ENCODE measurements around the gene PRKAR2B. TPM values are rescaled to one million over a fixed set of nuclear protein-coding genes. Genes with fewer than 3 reads are reported as not detected.

PRKAR2B gene
- total RNA-seq, 6 experiments from 2014 or later: 3.6 to 9.7 (median 8.7) TPM

GRCh38 chr7:107180378-107180777 is 135.9 kb downstream of the PRKAR2B start:
- TF ChIP-seq CTCF (IDR thresholded peaks at IDR 0.05): no peak
- H3K36me3 Mint-ChIP-seq (ENCODE audit: low read depth): peaks cover 17% of the 10 kb centered on the region
- H3K27me3 Mint-ChIP-seq (ENCODE audit: insufficient read depth): no peaks in the 10 kb centered on the region
- H3K4me3 Mint-ChIP-seq: no peak overlapping the region
- no peaks in the 10 kb centered on the region for H3K9me3 Mint-ChIP-seq
- peaks cover 24% of the 10 kb centered on the region for H3K4me1 Mint-ChIP-seq (ENCODE audit: low read depth)
- peak overlapping the region; percentile 34; the same call in 1 of the 2 replicates for H3K27ac Mint-ChIP-seq
- DNase-seq: peak; percentile 34

DNA sequence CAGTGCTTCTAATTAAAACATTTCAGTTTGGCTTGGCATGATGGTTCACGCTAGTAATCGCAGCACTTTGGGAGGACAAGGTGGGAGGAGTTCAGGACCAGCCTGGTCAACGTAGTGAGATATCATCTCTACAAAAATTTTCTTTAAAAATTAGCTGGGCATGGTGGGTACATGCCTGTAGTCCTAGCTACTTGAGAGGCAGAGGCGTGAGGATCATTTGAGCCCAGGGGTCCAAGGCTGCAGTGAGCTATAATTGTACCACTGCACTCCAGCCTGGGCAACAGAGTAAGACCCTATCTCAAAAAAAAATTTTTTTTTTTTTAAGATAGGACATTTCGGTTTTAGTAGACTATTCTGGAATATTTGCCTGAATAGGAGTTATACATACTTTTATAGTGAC is 136.7 kb downstream of the PRKAR2B start:
- Mint-ChIP-seq H3K36me3 (ENCODE audit: low read depth) (peaks cover 18% of the 10 kb centered on the region), H3K9me3 (no peaks in the 10 kb centered on the region), H3K4me3 (no peak overlapping the region), H3K27me3 (ENCODE audit: insufficient read depth) (no peaks in the 10 kb centered on the region), H3K27ac (no peak overlapping the region), H3K4me1 (ENCODE audit: low read depth) (peaks cover 32% of the 10 kb centered on the region)
- no peak for TF ChIP-seq CTCF (IDR thresholded peaks at IDR 0.05)
- no peak for DNase-seq

- no peak for DNase-seq
- Mint-ChIP-seq H3K36me3 (ENCODE audit: low read depth) (peaks cover 44% of the 10 kb centered on the region), H3K9me3 (no peaks in the 10 kb centered on the region), H3K4me3 (no peak overlapping the region), H3K4me1 (ENCODE audit: low read depth) (peaks cover 22% of the 10 kb centered on the region), H3K27ac (0 out of 2 replicates have a peak overlapping the region, but pooled peaks have one; percentile 12), H3K27me3 (ENCODE audit: insufficient read depth) (no peaks in the 10 kb centered on the region)
- TF ChIP-seq CTCF (IDR thresholded peaks at IDR 0.05): no peak
Observed at GRCh38 chr7:107185716-107186115, 141.2 kb downstream of the PRKAR2B start.

- H3K4me1 Mint-ChIP-seq (ENCODE audit: low read depth): peaks cover 19% of the 10 kb centered on the region
- H3K4me3 Mint-ChIP-seq: no peak overlapping the region
- TF ChIP-seq CTCF (IDR thresholded peaks at IDR 0.05): no peak
- no peaks in the 10 kb centered on the region for H3K27me3 Mint-ChIP-seq (ENCODE audit: insufficient read depth)
- DNase-seq: no peak
- no peaks in the 10 kb centered on the region for H3K9me3 Mint-ChIP-seq
- H3K36me3 Mint-ChIP-seq (ENCODE audit: low read depth): peaks cover 39% of the 10 kb centered on the region
- no peak overlapping the region for H3K27ac Mint-ChIP-seq
Observed at GRCh38 chr7:107186240-107186639, 141.7 kb downstream of the PRKAR2B start.

GRCh38 chr7:107187774-107188173 is 143.3 kb downstream of the PRKAR2B start:
- H3K27ac Mint-ChIP-seq: 0 out of 2 replicates have a peak overlapping the region, but pooled peaks have one; percentile 6
- no peaks in the 10 kb centered on the region for H3K27me3 Mint-ChIP-seq (ENCODE audit: insufficient read depth)
- H3K9me3 Mint-ChIP-seq: no peaks in the 10 kb centered on the region
- H3K36me3 Mint-ChIP-seq (ENCODE audit: low read depth): peaks cover 39% of the 10 kb centered on the region
- DNase-seq: no peak
- H3K4me3 Mint-ChIP-seq: no peak overlapping the region
- no peak for TF ChIP-seq CTCF (IDR thresholded peaks at IDR 0.05)
- peaks cover 19% of the 10 kb centered on the region for H3K4me1 Mint-ChIP-seq (ENCODE audit: low read depth)

DNA sequence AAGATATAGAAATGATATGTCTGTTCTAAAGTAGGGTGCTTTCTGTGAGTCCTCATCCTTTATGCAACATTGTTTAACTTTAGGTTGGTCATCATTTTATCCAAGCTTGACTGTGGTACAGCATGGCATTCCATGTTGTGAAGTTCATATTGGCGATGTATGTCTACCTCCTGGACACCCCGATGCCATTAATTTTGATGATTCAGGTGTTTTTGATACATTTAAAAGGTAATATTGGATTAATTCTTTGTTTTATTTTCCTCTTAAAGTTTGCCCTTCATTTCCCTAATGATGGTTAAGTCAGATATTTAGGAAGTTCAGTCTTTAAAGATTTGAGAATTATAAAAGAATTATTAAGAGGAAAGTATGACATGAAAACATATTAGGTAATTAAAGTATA is 145.6 kb downstream of the PRKAR2B start:
- Mint-ChIP-seq H3K4me1 (ENCODE audit: low read depth) (peaks cover 14% of the 10 kb centered on the region), H3K27me3 (ENCODE audit: insufficient read depth) (no peaks in the 10 kb centered on the region), H3K9me3 (no peaks in the 10 kb centered on the region), H3K4me3 (no peak overlapping the region), H3K27ac (no peak overlapping the region), H3K36me3 (ENCODE audit: low read depth) (peaks cover 34% of the 10 kb centered on the region)
- DNase-seq: no peak
- TF ChIP-seq CTCF (IDR thresholded peaks at IDR 0.05): no peak

All from HFFc6 (cell line).